DND-41 (cell line): ENCODE data around the gene REEP5.

ENCODE experiments used
- EZH2 ChIP-seq: IDR thresholded peaks from 3 replicates; pipeline ENCODE4 v1.6.1; 2012; ENCODE audit warnings: borderline replicate concordance, low read depth, mild to moderate bottlenecking, moderate library complexity, low read length, inconsistent platforms; ENCODE audit not compliant: severe bottlenecking
- TF ChIP-seq, protein P1 (sequence below): IDR thresholded peaks from 2 replicates; pipeline ENCODE4 v1.5.1; 2012; ENCODE audit warnings: borderline replicate concordance, low read length, moderate library complexity, mild to moderate bottlenecking; ENCODE audit not compliant: poor library complexity, severe bottlenecking; ENCODE audit errors: extremely low read depth

DNA sequence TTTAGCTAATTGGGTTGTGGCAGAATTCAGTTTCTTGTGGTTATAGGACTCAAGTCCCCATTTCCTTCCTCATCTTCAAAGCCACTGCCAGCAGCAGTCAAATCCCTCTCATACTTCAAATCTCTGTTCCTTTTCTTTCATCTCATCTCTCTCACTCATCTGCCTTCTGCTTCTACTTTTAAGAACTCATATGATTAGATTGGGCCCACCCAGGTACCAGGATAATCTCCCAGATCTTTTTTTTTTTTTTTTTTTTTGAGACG is 8.0 kb upstream of the REEP5 start:
- TF ChIP-seq, protein P1, sequence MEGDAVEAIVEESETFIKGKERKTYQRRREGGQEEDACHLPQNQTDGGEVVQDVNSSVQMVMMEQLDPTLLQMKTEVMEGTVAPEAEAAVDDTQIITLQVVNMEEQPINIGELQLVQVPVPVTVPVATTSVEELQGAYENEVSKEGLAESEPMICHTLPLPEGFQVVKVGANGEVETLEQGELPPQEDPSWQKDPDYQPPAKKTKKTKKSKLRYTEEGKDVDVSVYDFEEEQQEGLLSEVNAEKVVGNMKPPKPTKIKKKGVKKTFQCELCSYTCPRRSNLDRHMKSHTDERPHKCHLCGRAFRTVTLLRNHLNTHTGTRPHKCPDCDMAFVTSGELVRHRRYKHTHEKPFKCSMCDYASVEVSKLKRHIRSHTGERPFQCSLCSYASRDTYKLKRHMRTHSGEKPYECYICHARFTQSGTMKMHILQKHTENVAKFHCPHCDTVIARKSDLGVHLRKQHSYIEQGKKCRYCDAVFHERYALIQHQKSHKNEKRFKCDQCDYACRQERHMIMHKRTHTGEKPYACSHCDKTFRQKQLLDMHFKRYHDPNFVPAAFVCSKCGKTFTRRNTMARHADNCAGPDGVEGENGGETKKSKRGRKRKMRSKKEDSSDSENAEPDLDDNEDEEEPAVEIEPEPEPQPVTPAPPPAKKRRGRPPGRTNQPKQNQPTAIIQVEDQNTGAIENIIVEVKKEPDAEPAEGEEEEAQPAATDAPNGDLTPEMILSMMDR = no peak
- no peak for TF ChIP-seq EZH2
